ENCODE measurements around the gene MDH2.
"Not testable (repeated sequence)": the region's sequence is repeated elsewhere in the genome, so short reads cannot be mapped to it uniquely, and the experiment has no call there.

MDH2 gene

GRCh38 chr7:76048668-76048988 is 722 bp downstream of the MDH2 start:
- no peak for DNase-seq (ENCODE audit: low read depth in 2 of 2)
- TF ChIP-seq CTCF (IDR thresholded peaks at IDR 0.05; ENCODE audit: low read depth, low read length) = peak; percentile 31
- peak overlapping the region; percentile 95 to 98 for H3K4me3 ChIP-seq (replicated peaks in 1 of 2; ENCODE audit: low read depth in 2 of 2, low read length in 2 of 2)

- no peak for DNase-seq (ENCODE audit: low read depth in 2 of 2)
- peak overlapping the region in 1 of 2 donors; percentile 95 for H3K4me3 ChIP-seq (replicated peaks in 1 of 2; ENCODE audit: low read depth in 2 of 2, low read length in 2 of 2)
- no peak for TF ChIP-seq CTCF (IDR thresholded peaks at IDR 0.05; ENCODE audit: low read depth, low read length)
Measured at GRCh38 chr7:76049295-76049694, 1.4 kb downstream of the MDH2 start.

GRCh38 chr7:76050545-76050944 is 2.6 kb downstream of the MDH2 start:
- no peak overlapping the region for H3K4me3 ChIP-seq (replicated peaks in 1 of 2; ENCODE audit: low read depth in 2 of 2, low read length in 2 of 2)
- no peak for TF ChIP-seq CTCF (IDR thresholded peaks at IDR 0.05; ENCODE audit: low read depth, low read length)
- no peak for DNase-seq (ENCODE audit: low read depth in 2 of 2)

- TF ChIP-seq CTCF (IDR thresholded peaks at IDR 0.05; ENCODE audit: low read depth, low read length) = no peak
- no peak for DNase-seq (ENCODE audit: low read depth in 2 of 2)
- no peak overlapping the region for H3K4me3 ChIP-seq (replicated peaks in 1 of 2; ENCODE audit: low read depth in 2 of 2, low read length in 2 of 2)
Measured at GRCh38 chr7:76051840-76052239, 3.9 kb downstream of the MDH2 start.

- not testable (repeated sequence) for H3K4me3 ChIP-seq (replicated peaks in 1 of 2; ENCODE audit: low read depth in 2 of 2, low read length in 2 of 2); DNase-seq (ENCODE audit: low read depth in 2 of 2)
Measured at GRCh38 chr7:76052681-76053080, 4.8 kb downstream of the MDH2 start.

- TF ChIP-seq CTCF (IDR thresholded peaks at IDR 0.05; ENCODE audit: low read depth, low read length) = no peak
- no peak overlapping the region for H3K4me3 ChIP-seq (replicated peaks in 1 of 2; ENCODE audit: low read depth in 2 of 2, low read length in 2 of 2)
- no peak for DNase-seq (ENCODE audit: low read depth in 2 of 2)
Measured at GRCh38 chr7:76053461-76053860, 5.6 kb downstream of the MDH2 start.

DNA sequence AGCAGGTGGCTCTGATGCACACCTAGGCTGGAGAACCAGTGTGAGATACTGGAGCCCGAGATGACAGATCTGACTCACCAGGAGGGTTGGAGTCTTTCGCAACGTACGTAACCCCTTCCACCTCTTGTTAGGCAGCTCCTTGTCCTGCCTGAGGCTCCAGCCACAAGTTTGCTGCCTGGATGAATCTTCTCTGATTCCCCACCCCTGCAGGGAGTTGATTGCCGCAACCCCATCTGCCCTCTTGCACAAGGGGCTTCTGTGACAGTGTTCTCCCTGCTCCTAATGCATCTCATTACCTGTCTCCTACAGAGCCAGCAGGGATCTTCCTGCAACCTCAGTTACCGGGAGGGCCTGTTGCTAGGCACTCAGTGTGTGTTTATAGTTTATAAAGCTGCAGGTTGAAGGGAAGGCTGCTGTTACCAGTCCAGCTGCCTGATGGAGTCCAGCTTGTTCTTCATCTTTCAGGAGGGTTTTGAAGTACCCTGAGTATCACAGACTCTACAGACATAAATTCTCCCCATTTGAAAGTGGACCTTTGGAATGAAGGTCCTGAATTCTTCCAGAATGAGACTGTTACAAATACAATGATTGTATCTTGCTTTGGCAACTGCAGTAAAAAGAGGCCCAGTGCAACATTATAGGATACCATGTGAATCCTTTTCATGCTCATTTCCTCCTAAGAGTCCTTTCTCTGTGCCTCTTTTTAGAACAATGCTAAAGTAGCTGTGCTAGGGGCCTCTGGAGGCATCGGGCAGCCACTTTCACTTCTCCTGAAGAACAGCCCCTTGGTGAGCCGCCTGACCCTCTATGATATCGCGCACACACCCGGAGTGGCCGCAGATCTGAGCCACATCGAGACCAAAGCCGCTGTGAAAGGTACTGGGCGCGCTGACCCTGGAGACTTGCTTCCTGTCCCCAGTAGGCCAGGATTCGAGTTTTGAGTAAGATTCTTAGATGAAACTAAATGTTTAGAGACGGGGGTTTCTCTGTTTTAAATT is 6.5 kb downstream of the MDH2 start:
- no peak overlapping the region for H3K4me3 ChIP-seq (replicated peaks in 1 of 2; ENCODE audit: low read depth in 2 of 2, low read length in 2 of 2)
- DNase-seq (ENCODE audit: low read depth in 2 of 2) = peak; percentile 30 to 50
- no peak for TF ChIP-seq CTCF (IDR thresholded peaks at IDR 0.05; ENCODE audit: low read depth, low read length)
